SK-N-SH (cell line): ENCODE data around the gene SLC25A28. TPM values are rescaled to one million over a fixed set of nuclear protein-coding genes. Genes with fewer than 3 reads are reported as not detected.

ENCODE experiments used
- CTCF ChIA-PET: fragments of 300-600, 350-600 bp; formaldehyde crosslinking; extraction: SDS; loops from one replicate; lab custom pipeline; 2021; lab: Yijun Ruan, JAX
- POLR2A ChIA-PET: fragments of 350-600 bp; sonication (Branson Sonifier 250); formaldehyde crosslinking; extraction: SDS; loops from one replicate; lab custom pipeline; 2020; ENCODE audit warnings: antibody characterized with exemption, inconsistent platforms; lab: Yijun Ruan, JAX
- DNase-seq: peaks from one replicate; pipeline ENCODE4 v3.0.0; 2012
- H2AFZ ChIP-seq: fragments of 200-600 bp; sonication (generic); 2 replicates; pipeline ENCODE4 v1.8.1; 2016; ENCODE audit warnings: antibody characterized with exemption, mild to moderate bottlenecking, low read depth
- H3F3A ChIP-seq: fragments of 200-600 bp; sonication (generic); replicated peaks from 2 replicates; pipeline ENCODE3; 2016; ENCODE audit warnings: antibody characterized with exemption, mild to moderate bottlenecking; ENCODE audit not compliant: insufficient read depth
- H3K27ac ChIP-seq, 2 experiments: fragments of 200-500 bp in 1 of 2; fragments of 200-600 bp in 1 of 2; sonication (Bioruptor generic) in 1 of 2; sonication (generic), shearing (Covaris generic) in 1 of 2; 2 replicates each; pipeline versions ENCODE4 v1.5.1 to v1.6.1; 2014 to 2016; ENCODE audit warnings: low read depth in 2 of 2, inconsistent platforms in 1 of 2, low read length in 1 of 2, mild to moderate bottlenecking in 1 of 2, mixed read lengths in 1 of 2
- H3K27me3 ChIP-seq: fragments of 200-600 bp; sonication (generic), shearing (Covaris generic); 2 replicates; pipeline ENCODE4 v1.6.1; 2016; ENCODE audit warnings: mixed run types; ENCODE audit not compliant: insufficient read depth
- H3K36me3 ChIP-seq, 2 experiments: fragments of 200-500 bp in 1 of 2; fragments of 200-600 bp in 1 of 2; sonication (Bioruptor generic) in 1 of 2; sonication (generic) in 1 of 2; replicated peaks in 1 of 2; 2 replicates each; pipeline versions ENCODE3 to v1.5.1; 2014 to 2016; ENCODE audit warnings: low read length in 1 of 2, mild to moderate bottlenecking in 1 of 2; ENCODE audit not compliant: insufficient read depth in 2 of 2, control insufficient read depth in 1 of 2
- H3K4me1 ChIP-seq, 2 experiments: fragments of 200-500 bp in 1 of 2; fragments of 200-600 bp in 1 of 2; sonication (Bioruptor generic) in 1 of 2; sonication (generic), shearing (Covaris generic) in 1 of 2; 2 replicates each; pipeline versions ENCODE4 v1.5.1 to v1.6.1; 2014 to 2016; ENCODE audit warnings: low read depth in 1 of 2, low read length in 1 of 2, mixed run types in 1 of 2; ENCODE audit not compliant: insufficient read depth in 2 of 2, control insufficient read depth in 1 of 2
- H3K4me2 ChIP-seq: fragments of 200-600 bp; sonication (generic), shearing (Covaris generic); 2 replicates; pipeline ENCODE4 v1.6.1; 2017; ENCODE audit warnings: mixed run types
- H3K4me3 ChIP-seq, 2 experiments: fragments of 200-500 bp in 1 of 2; fragments of 200-600 bp in 1 of 2; sonication (Bioruptor generic) in 1 of 2; sonication (generic), shearing (Covaris generic) in 1 of 2; 2 replicates each; pipeline versions ENCODE4 v1.5.1 to v1.8.1; 2014 to 2016; ENCODE audit warnings: low read depth in 2 of 2, inconsistent platforms in 1 of 2, low read length in 1 of 2, mild to moderate bottlenecking in 1 of 2, mixed read lengths in 1 of 2, moderate library complexity in 1 of 2
- H3K79me2 ChIP-seq: fragments of 200-600 bp; sonication (generic); 2 replicates; pipeline ENCODE4 v1.8.1; 2017; ENCODE audit warnings: mild to moderate bottlenecking; ENCODE audit not compliant: insufficient read depth
- H3K9ac ChIP-seq: fragments of 200-600 bp; sonication (generic); 2 replicates; pipeline ENCODE4 v1.6.1; 2017; ENCODE audit warnings: mixed run types
- H3K9me2 ChIP-seq: fragments of 200-600 bp; sonication (generic); 2 replicates; pipeline ENCODE4 v1.6.1; 2017; ENCODE audit warnings: mixed run types
- H3K9me3 ChIP-seq: fragments of 200-600 bp; sonication (generic); 2 replicates; pipeline ENCODE4 v1.6.1; 2017; ENCODE audit warnings: mixed run types, mild to moderate bottlenecking, moderate library complexity
- H4K20me1 ChIP-seq: fragments of 200-600 bp; sonication (generic); 2 replicates; pipeline ENCODE4 v1.6.1; 2017; ENCODE audit warnings: mild to moderate bottlenecking, mixed run types; ENCODE audit not compliant: insufficient read depth
- CHD2 ChIP-seq: fragments of 150-350 bp; IDR thresholded peaks from 2 replicates; pipeline ENCODE4 v1.6.1; 2018; ENCODE audit warnings: low read length; ENCODE audit not compliant: partially characterized antibody
- FOSL2 ChIP-seq: IDR thresholded peaks from 2 replicates; pipeline ENCODE4 v1.4.0; 2012; ENCODE audit warnings: low read depth, mild to moderate bottlenecking, moderate library complexity, borderline replicate concordance
- FOXJ3 ChIP-seq: sonication (generic); formaldehyde crosslinking; IDR thresholded peaks from 2 replicates; pipeline ENCODE4 v1.5.1; 2020; ENCODE audit warnings: mild to moderate bottlenecking, missing genetic modification reagents
- GABPA ChIP-seq: IDR thresholded peaks from 2 replicates; pipeline ENCODE4 v1.4.0; 2012; ENCODE audit warnings: low read depth, mild to moderate bottlenecking
- GATA2 ChIP-seq: sonication (generic); formaldehyde crosslinking; IDR thresholded peaks from 2 replicates; pipeline ENCODE4 v1.5.0; 2020; ENCODE audit warnings: mild to moderate bottlenecking, missing genetic modification reagents
- JUND ChIP-seq: IDR thresholded peaks from 2 replicates; pipeline ENCODE4 v1.4.0; 2012
- MEF2A ChIP-seq: IDR thresholded peaks from 2 replicates; pipeline ENCODE4 v1.4.0; 2012; ENCODE audit warnings: low read depth, borderline replicate concordance
- MXI1 ChIP-seq: IDR thresholded peaks from 2 replicates; pipeline ENCODE4 v1.6.1; 2012; ENCODE audit warnings: mild to moderate bottlenecking, low read depth, low read length, improper control_type of control experiment
- NRF1 ChIP-seq: IDR thresholded peaks from 2 replicates; pipeline ENCODE4 v1.6.1; 2012; ENCODE audit warnings: low read depth, mild to moderate bottlenecking, low read length
- POLR2AphosphoS5 ChIP-seq: IDR thresholded peaks from 2 replicates; pipeline ENCODE4 v1.6.1; 2012; ENCODE audit warnings: low read depth, low read length
- RCOR1 ChIP-seq: fragments of 150-350 bp; IDR thresholded peaks from 2 replicates; pipeline ENCODE4 v1.6.1; 2017; ENCODE audit warnings: antibody characterized with exemption, low read length
- REST ChIP-seq: IDR thresholded peaks from 2 replicates; pipeline ENCODE4 v1.6.1; 2012; ENCODE audit warnings: mild to moderate bottlenecking, low read depth, low read length, moderate library complexity
- RFX5 ChIP-seq: IDR thresholded peaks from 2 replicates; pipeline ENCODE4 v1.6.1; 2012; ENCODE audit warnings: mild to moderate bottlenecking, improper control_type of control experiment, low read length
- SIN3A ChIP-seq: IDR thresholded peaks from 2 replicates; pipeline ENCODE4 v1.6.1; 2012; ENCODE audit warnings: low read depth, mild to moderate bottlenecking, low read length, moderate library complexity, borderline replicate concordance
- TAF1 ChIP-seq: IDR thresholded peaks from 2 replicates; pipeline ENCODE4 v1.6.1; 2012; ENCODE audit warnings: low read depth, mild to moderate bottlenecking, low read length, moderate library complexity, borderline replicate concordance
- TCF12 ChIP-seq: IDR thresholded peaks from 2 replicates; pipeline ENCODE4 v1.4.0; 2012
- YY1 ChIP-seq: IDR thresholded peaks from 2 replicates; pipeline ENCODE4 v1.4.0; 2012; ENCODE audit warnings: low read depth, mild to moderate bottlenecking
- ZBTB33 ChIP-seq: IDR thresholded peaks from 2 replicates; pipeline ENCODE4 v1.4.0; 2012; ENCODE audit warnings: low read depth, borderline replicate concordance
- WGBS: methylation state at CpG from one replicate; pipeline ENCODE4 v1.1.6; 2017; ENCODE audit warnings: low lambda C conversion rate; 5-methylcytosine and 5-hydroxymethylcytosine counted together
- polyA plus RNA-seq, 3 experiments: library from polyadenylated mRNA; depleted of rRNA; stranded (reverse); fragments of >200 nt; gene quantifications; 2 replicates each; pipeline ENCODE4 v1.2.3, GENCODE V29; 2012
- TF ChIP-seq, protein P1 (sequence below): IDR thresholded peaks from 2 replicates; pipeline ENCODE4 v1.4.0; 2012; ENCODE audit warnings: low read depth, borderline replicate concordance

Gene SLC25A28
- polyA plus RNA-seq, 1 of the 3 experiments (the other 2 are of a cell fraction): 23.8 TPM

- 53% methylated on average over 1 of the region's 1 CpG for WGBS
- Histone ChIP-seq H4K20me1 (no peaks in the 10 kb centered on the region), H3K4me3 (no peak overlapping the region), H3K4me2 (no peak overlapping the region), H3K79me2 (no peaks in the 10 kb centered on the region), H3K27ac (no peak overlapping the region), H3F3A (no peaks in the 10 kb centered on the region), H3K9ac (no peak overlapping the region), H3K9me2 (no peaks in the 10 kb centered on the region), H3K9me3 (no peaks in the 10 kb centered on the region), H3K27me3 (peaks cover 86% of the 10 kb centered on the region), H3K4me1 (no peaks in the 10 kb centered on the region), H3K36me3 (no peaks in the 10 kb centered on the region), H2AFZ (no peak overlapping the region)
- ChIA-PET POLR2A (no interaction called here), CTCF (interaction anchor here (1.7 to 3.7 kb wide), 2 partner anchors 20 to 32 kb away, joined by 6 to 15 read pairs; no protein-coding TSS in a partner anchor)
- TF ChIP-seq CHD2: no peak
- TF ChIP-seq FOXJ3 (CRISPR knock-in tag): no peak
- no peak for TF ChIP-seq RCOR1
- no peak for TF ChIP-seq RFX5
- no peak for TF ChIP-seq JUND
- no peak for TF ChIP-seq SIN3A
- TF ChIP-seq FOSL2: no peak
- TF ChIP-seq POLR2AphosphoS5: no peak
- TF ChIP-seq TCF12: no peak
- no peak for TF ChIP-seq GABPA
- no peak for TF ChIP-seq MEF2A
- no peak for TF ChIP-seq NRF1
- no peak for TF ChIP-seq MXI1
- no peak for TF ChIP-seq YY1
- DNase-seq: no peak
Measured at GRCh38 chr10:99579971-99580370, 40.3 kb downstream of the SLC25A28 start.

- DNase-seq: no peak
- H3K9ac ChIP-seq: no peak overlapping the region
- no peaks in the 10 kb centered on the region for H3K9me3 ChIP-seq
- ChIA-PET CTCF (interaction anchor here (1.0 kb wide), 1 partner anchor 13 kb away, joined by 4 read pairs; no protein-coding TSS in a partner anchor), POLR2A (no interaction called here)
- H2AFZ ChIP-seq: no peak overlapping the region
- H3K27me3 ChIP-seq: peaks cover 63% of the 10 kb centered on the region
- TF ChIP-seq REST (no peak), JUND (no peak), GATA2 (CRISPR knock-in tag) (no peak), ZBTB33 (no peak), TAF1 (no peak)
- TF ChIP-seq, protein P1, sequence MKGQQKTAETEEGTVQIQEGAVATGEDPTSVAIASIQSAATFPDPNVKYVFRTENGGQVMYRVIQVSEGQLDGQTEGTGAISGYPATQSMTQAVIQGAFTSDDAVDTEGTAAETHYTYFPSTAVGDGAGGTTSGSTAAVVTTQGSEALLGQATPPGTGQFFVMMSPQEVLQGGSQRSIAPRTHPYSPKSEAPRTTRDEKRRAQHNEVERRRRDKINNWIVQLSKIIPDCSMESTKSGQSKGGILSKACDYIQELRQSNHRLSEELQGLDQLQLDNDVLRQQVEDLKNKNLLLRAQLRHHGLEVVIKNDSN: no peak
- H3K4me2 ChIP-seq: no peak overlapping the region
- WGBS: 20% methylated on average over 5 of the region's 5 CpGs
- H3K79me2 ChIP-seq: no peaks in the 10 kb centered on the region
- H4K20me1 ChIP-seq: no peaks in the 10 kb centered on the region
- H3K4me1 ChIP-seq: no peaks in the 10 kb centered on the region
- no peaks in the 10 kb centered on the region for H3K36me3 ChIP-seq
- no peaks in the 10 kb centered on the region for H3K9me2 ChIP-seq
- no peak overlapping the region for H3K4me3 ChIP-seq
- no peak overlapping the region for H3K27ac ChIP-seq
- no peaks in the 10 kb centered on the region for H3F3A ChIP-seq
Measured at GRCh38 chr10:99573790-99574189, 46.4 kb downstream of the SLC25A28 start.
